BLaER1 (cell line): Measurements from ENCODE around the gene TMPRSS9.

Experiments used
- H3K27ac ChIP-seq: shearing (Covaris generic); formaldehyde crosslinking; 2 replicates; pipeline ENCODE4 v1.8.1; 2022
- H3K27me3 ChIP-seq: shearing (Covaris generic); formaldehyde crosslinking; 2 replicates; pipeline ENCODE4 v1.8.1; 2022
- H3K36me3 ChIP-seq: shearing (Covaris generic); formaldehyde crosslinking; 2 replicates; pipeline ENCODE4 v1.8.1; 2022
- H3K4me1 ChIP-seq: shearing (Covaris generic); formaldehyde crosslinking; 2 replicates; pipeline ENCODE4 v1.8.1; 2022
- H3K4me2 ChIP-seq: shearing (Covaris generic); formaldehyde crosslinking; 2 replicates; pipeline ENCODE4 v1.8.1; 2022
- H3K4me3 ChIP-seq: shearing (Covaris generic); formaldehyde crosslinking; 2 replicates; pipeline ENCODE4 v1.8.1; 2022
- H3K9ac ChIP-seq: shearing (Covaris generic); formaldehyde crosslinking; 2 replicates; pipeline ENCODE4 v1.8.1; 2022
- H3K9me3 ChIP-seq: shearing (Covaris generic); formaldehyde crosslinking; 2 replicates; pipeline ENCODE4 v1.8.1; 2022
- H4K20me1 ChIP-seq: shearing (Covaris generic); formaldehyde crosslinking; 2 replicates; pipeline ENCODE4 v1.8.1; 2022
- Cebpa-rat ChIP-seq: shearing (Covaris generic); IDR thresholded peaks from 2 replicates; pipeline ENCODE4 v1.8.1; 2022

Gene TMPRSS9

GRCh38 chr19:2475018-2475701 is 115.1 kb downstream of the TMPRSS9 start:
- H3K27ac ChIP-seq = no peak overlapping the region
- H3K9ac ChIP-seq = peak overlapping the region; percentile 45; the same call in 1 of the 2 replicates
- TF ChIP-seq Cebpa-rat = no peak
- no peaks in the 10 kb centered on the region for H3K9me3 ChIP-seq
- no peaks in the 10 kb centered on the region for H3K27me3 ChIP-seq
- no peaks in the 10 kb centered on the region for H3K36me3 ChIP-seq
- H3K4me3 ChIP-seq = peak overlapping the region; percentile 93
- peaks cover 35% of the 10 kb centered on the region for H4K20me1 ChIP-seq
- peak overlapping the region; percentile 97 for H3K4me2 ChIP-seq
- H3K4me1 ChIP-seq = peaks cover 69% of the 10 kb centered on the region
